Fibroblast of pulmonary artery (primary cell): ENCODE results near the gene THOC2.

Experiments
- DNase-seq: peaks from one replicate; pipeline ENCODE4 v3.0.0-alpha.2; 2010; ENCODE audit warnings: low read depth
- H3K4me3 ChIP-seq: replicated peaks from 2 replicates; pipeline ENCODE4 v1.5.1; 2011; ENCODE audit warnings: low read depth, mild to moderate bottlenecking, control low read depth, low read length, moderate library complexity
- TF ChIP-seq, protein P1 (sequence below): IDR thresholded peaks from 2 replicates; pipeline ENCODE4 v1.5.1; 2011; ENCODE audit warnings: mild to moderate bottlenecking, control low read depth, low read length, inconsistent platforms; ENCODE audit errors: missing control alignments

Gene THOC2

DNA sequence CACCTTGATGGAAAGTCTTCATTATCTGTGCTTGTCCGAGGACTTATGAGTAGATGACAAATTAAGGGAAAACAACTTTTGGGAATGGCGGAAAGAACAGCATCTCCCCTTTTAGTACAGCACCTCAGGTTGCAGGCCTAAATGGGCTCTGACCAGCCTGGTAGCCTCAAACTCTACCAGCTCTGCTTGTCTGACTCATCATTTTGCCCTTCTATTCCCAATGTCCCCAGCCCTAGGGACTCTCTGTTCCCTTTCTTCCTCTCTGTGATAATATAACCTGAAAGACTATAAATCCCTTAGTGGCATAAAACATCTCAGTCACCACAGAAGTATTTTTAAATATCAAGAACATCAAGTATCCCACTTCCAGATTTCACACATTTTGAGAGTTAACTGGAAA, 121.9 kb downstream of the THOC2 start:
- H3K4me3 ChIP-seq, result no peak overlapping the region
- TF ChIP-seq, protein P1, sequence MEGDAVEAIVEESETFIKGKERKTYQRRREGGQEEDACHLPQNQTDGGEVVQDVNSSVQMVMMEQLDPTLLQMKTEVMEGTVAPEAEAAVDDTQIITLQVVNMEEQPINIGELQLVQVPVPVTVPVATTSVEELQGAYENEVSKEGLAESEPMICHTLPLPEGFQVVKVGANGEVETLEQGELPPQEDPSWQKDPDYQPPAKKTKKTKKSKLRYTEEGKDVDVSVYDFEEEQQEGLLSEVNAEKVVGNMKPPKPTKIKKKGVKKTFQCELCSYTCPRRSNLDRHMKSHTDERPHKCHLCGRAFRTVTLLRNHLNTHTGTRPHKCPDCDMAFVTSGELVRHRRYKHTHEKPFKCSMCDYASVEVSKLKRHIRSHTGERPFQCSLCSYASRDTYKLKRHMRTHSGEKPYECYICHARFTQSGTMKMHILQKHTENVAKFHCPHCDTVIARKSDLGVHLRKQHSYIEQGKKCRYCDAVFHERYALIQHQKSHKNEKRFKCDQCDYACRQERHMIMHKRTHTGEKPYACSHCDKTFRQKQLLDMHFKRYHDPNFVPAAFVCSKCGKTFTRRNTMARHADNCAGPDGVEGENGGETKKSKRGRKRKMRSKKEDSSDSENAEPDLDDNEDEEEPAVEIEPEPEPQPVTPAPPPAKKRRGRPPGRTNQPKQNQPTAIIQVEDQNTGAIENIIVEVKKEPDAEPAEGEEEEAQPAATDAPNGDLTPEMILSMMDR, result no peak
- DNase-seq, result no peak

DNA sequence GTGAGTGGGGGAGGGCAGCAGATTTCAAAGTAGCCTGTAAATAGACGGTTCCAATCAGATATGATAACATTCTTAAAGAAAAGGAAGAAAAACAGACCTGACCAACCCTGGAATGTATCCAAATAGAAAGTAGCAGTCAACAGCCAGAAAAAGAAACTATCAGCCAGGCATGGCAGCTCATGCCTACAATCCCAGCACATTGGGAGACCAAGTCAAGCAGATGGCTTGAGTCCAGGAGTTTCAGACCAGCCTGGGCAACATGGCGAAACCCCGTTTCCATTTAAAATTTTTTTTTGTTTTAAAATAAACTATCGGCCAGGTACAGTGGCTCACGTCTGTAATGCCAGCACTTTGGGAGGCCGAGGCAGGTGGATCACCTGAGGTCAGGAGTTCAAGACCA, 125.0 kb downstream of the THOC2 start:
- TF ChIP-seq, protein P1, result no peak
- DNase-seq, result peak; percentile 3
- H3K4me3 ChIP-seq, result no peak overlapping the region

DNA sequence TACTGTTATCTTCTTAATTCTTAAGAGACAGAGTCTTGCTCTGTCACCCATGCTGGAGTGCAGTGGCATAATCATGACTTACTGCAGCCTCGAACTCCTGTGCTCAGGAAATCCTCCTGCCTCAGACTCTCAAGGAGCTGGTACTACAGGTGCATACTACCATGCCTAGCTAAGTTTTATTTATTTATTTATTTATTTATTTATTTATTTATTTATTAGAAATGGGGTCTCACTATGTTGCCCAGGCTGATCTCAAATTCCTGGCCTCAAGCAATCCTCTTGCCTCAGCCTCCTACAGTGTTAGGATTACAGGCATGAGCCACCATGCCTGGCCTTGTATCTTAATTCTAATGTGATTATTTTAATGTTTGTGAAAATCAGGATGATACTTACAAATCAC, 125.6 kb downstream of the THOC2 start:
- no peak overlapping the region for H3K4me3 ChIP-seq
- DNase-seq, result no peak
- TF ChIP-seq, protein P1, result no peak

DNA sequence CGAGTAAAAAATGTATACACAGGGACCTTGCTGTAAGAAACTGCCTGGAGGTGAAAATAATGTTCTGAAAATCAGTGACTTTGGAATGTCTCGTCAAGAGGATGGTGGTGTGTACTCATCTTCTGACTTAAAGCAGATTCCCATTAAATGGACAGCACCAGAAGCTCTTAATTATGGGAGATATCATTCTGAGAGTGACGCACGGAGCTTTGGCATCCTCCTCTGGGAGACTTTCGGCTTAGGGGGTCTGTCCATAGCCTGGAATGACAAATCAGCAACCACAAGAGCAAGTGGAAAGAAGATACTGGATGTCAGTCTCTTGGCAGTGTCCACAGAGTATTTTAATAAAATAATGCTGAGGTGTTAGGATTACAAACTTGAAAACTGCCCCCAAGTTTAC, 129.4 kb downstream of the THOC2 start:
- no peak for DNase-seq
- no peak overlapping the region for H3K4me3 ChIP-seq
- TF ChIP-seq, protein P1, result no peak

DNA sequence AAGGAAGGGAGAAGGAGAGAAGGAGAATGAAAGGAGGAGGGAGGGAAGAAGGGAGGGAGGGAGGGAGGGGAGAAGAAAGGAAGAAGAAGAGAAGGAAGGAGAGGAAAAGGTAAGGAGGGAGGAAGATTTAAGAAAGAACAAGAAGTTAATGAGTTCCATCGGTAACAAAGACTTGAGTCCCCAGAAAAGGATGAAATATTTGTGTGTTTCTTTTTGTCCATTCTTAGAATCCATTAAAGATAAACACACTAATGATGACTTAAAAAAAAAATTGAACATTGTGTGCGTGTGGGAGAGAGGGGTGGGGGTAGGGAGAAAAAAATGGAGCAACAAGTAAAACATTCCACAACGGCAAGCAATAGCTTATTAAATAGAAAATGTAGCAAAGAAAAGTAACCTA, 131.4 kb downstream of the THOC2 start:
- TF ChIP-seq, protein P1, result no peak
- DNase-seq, result no peak
- no peak overlapping the region for H3K4me3 ChIP-seq

DNA sequence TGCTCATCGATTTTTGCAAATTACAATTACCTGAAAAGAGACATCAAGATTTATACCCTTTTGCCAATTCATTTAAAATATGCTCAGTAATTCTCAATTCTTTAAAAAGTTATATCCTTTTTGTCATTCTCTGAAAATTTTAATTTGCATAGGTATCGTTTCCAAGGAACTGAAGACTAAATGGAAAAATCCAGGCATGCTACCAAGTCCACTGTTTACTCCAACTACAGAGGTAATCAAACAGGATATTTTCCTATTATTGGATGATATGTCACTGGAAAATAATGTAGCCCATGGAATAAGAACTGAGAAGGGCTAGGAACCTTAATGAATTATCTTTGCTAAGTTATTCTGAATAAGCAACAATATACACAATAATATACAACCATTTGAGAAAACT, 132.7 kb downstream of the THOC2 start:
- H3K4me3 ChIP-seq, result no peak overlapping the region
- TF ChIP-seq, protein P1, result no peak
- DNase-seq, result no peak

DNA sequence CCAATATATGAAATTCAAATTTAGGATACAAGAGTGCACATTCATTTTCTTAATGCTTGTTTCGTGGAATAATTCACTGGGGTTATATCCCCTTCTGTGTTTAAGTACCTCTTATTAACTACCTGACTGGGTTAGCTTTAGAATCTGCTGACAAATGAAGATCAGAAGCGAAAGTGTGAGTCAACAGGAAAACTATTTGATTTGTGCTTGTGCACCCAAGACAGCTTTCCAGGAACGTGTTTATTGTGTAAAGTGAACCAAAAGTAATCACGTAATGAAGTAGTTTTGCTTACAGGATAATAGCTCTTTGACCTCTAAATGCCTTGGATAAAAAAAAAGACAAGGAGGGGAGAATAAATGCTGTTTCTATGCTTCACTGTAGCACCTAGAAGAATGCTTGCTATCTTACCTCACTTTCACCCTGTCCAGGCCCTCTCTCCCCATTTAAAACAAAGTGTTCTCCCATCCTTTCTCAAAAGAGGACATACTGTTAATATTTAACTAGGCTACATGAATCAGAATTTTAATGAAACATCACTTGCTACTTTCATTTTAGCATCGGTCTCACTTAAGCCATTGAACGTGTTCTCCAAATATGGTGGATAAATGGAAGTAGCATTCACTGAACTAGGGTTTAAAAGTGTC, 141.9 kb downstream of the THOC2 start:
- no peak overlapping the region for H3K4me3 ChIP-seq
- TF ChIP-seq, protein P1, result no peak
- DNase-seq, result peak; percentile 27
